ENCODE data around the gene MYOM1.
A peak's percentile ranks its signal among the peaks of the same experiment; 100 is the strongest.

Gene MYOM1

GRCh38 chr18:3147935-3148554 is 71.7 kb downstream of the MYOM1 start:
- no peak for DNase-seq

DNA sequence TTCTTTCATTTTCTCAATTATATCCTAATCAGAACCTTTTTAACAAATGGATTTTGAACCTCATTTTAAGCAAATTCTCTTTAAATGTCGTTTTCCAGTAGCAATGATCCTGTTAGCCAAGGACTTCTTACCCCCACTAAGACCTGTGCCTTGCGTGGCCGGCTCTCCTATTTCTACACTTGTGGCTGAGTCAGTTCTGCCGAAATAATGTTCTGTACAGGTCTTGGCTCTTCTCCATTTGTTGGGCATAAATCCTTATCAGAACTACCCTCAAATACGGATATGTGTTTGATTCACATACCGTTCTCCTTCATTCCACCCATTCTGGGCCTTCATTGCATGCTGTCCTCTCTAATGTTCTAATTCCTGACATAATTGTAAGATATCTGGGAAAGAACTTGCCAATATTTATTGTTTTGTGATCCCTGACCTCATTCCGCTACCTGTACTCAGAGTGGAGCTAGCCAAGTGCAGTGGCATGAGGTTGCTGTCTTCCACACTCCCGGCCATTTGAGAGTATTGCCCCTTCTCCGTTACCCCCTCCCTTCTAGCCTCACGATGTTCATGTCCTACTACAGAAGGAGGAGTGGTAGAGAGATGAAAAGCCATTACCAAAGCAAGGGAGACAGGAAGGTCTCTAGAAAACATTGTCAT is 78.7 kb downstream of the MYOM1 start:
- no peak for DNase-seq

DNA sequence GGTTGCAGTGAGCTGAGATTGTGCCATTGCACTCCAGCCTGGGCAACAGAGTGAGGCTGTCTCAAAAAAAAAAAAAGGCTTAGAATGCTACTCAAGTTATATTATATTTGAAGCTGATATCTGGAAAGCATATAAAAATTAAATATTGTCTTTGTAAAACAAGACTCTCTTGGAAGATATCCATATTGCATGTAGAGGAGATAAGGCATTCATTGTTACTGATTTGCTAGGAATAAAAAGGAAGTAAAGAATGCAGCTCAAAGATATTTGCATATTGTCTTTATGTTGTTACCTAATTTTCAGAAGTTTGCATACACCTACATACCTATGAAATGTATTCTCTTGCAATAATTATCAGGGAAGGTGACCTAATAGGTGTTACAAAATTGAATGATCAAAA is 79.4 kb downstream of the MYOM1 start:
- no peak for DNase-seq

DNA sequence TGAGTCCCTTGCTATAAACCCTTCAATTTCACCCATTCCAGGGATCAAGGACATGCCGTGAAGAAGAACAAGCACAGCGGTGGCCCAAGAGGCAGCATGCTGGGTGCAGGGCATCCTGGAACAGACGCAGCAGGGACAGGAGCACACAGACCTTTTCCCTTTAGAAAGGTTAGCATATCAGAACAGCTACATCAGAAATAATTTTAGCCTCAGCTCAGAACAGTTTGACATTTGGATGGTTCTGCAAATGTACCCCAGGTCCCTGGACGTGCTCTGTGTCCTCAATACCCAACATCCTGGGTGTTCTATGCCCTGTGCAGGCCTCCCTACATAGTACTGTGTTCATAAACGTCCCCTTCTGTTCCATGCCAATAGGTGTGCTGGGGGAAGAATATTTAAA is 80.4 kb downstream of the MYOM1 start:
- no peak for DNase-seq

DNA sequence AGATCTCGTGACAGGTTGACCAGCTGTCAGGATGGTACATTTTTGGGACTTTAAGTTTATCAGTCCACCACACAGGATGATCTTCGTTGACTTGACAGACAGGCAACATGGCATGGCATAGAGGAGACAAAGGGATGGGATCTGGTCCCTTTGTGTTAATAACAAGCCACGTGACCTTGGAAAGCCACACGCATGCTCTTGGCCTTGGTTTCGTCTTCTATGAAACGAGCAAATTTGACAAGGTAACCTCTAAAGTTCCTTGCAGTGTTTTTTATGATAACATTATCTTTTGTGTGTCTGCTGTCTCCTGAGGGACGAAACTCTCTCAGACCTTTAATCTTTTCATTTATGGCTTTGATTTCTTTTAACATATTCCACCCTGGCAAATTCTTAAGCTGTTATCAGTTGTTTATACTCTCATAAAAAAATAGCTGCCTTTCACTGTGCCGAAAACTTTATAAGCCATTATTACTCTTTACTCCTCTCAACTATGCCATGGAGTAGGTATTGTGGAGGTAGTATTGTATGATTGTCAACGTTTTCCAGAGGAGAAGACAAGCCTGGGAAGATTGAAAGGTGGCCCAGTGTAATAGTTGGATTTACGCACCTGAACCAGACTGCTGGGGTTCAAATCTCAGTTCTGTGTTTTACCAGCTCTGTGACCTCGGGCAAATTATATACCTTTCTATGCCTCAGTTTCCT is 81.3 kb downstream of the MYOM1 start:
- no peak for DNase-seq

- DNase-seq, result no peak
Measured at GRCh38 chr18:3135536-3135935, 84.2 kb downstream of the MYOM1 start.

GRCh38 chr18:3132700-3133099 is 87.1 kb downstream of the MYOM1 start:
- DNase-seq, result no peak

DNA sequence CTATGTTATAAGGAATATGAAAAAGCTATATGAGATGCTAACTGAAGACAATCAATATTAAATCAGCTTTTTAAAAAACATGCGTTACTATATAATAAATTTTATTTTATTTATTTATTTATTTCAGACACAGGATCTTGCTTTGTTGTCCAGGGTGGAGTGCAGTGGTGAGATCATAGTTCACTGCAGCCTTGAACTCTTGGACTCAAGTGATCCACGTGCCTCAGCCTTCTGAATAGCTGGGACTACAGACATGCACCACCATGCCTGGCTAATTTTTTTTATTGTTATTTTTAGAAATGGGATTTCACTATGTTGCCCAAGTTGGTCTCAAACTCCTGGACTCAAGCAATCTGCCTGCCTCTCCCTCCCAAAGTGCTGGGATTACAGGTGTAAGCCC is 89.4 kb downstream of the MYOM1 start:
- no peak for DNase-seq

GRCh38 chr18:3129053-3129864 is 90.5 kb downstream of the MYOM1 start:
- peak; percentile 64 for DNase-seq

- no peak for DNase-seq
Measured at GRCh38 chr18:3126457-3127097, 93.2 kb downstream of the MYOM1 start.

- DNase-seq, result no peak
Measured at GRCh38 chr18:3124822-3125221, 94.9 kb downstream of the MYOM1 start.

GRCh38 chr18:3122851-3123250 is 96.9 kb downstream of the MYOM1 start:
- no peak for DNase-seq

- DNase-seq, result no peak
Measured at GRCh38 chr18:3121259-3121658, 98.5 kb downstream of the MYOM1 start.

GRCh38 chr18:3120356-3120755 is 99.4 kb downstream of the MYOM1 start:
- no peak for DNase-seq

- DNase-seq, result no peak
Measured at GRCh38 chr18:3119401-3120341, 100.1 kb downstream of the MYOM1 start.

DNA sequence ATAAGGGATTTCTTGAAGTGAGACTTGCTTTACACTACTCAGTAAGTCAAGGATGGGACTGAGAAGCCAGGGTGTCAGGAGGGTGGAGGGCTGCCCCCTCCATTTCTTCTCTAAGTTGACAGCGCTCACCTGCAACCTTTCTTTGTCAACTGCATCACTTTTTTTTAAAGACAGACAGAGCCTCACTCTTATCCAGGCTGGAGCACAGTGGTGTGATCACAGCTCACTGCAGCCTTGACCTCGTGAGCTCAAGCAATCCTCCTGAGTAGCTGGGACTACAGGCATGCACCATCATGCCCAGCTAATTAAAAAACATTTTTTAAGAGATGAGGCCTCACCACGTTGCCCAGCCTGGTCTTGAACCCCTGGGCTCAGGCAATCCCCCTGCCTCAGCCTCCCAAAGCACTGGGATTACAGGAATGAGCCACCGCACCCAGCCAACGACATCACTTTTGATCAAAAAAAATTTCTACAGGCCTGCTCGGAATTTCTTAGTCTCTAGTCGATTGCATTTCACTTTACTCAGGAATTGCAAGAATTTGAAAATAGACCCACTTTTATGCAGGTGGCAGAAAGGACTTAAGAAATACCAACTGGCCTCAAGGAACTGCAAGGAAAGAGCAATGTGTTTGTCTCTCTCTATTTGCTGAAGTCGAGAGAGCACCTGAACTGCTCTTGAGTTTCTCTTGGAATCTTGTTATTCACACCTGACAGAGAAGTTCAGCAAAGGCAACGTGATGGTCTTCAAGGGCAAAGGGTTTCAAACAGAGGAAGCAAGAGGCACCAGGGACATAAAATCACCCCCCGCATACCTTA is 101.4 kb downstream of the MYOM1 start:
- DNase-seq, result no peak

DNA sequence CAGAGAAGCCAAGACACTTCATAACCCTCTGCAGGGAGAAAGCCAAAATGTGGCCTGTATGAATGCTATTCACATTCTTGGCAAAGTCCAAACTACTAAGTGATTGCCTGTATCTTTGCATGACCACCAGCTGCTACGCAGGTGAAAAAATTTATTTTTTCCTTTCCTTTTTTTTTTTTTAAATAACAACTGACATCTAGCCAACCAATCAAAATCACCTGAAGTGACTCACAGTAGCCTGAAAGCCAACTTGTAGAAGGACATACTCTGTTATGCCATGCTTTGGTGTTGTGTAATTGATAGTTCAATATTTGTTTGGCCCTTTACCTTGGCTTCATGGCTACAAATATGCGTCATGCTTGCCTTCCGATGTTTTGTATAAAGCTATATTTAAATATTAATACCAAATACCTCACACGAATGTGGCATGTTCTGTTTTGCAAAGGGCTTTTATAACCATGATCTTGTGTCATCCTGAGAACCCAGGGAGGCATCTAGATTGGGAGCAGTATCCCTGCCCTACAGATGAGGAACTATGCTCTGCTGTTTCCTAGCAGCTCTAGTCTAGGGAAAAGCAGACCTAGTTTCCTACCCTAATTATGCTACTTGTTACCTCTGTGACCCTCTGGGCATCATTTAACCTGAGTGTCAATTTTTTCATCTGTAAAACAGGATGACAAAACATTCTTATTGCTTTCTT is 102.1 kb downstream of the MYOM1 start:
- DNase-seq, result no peak

- no peak for DNase-seq
Measured at GRCh38 chr18:3115447-3116030, 104.2 kb downstream of the MYOM1 start.

- no peak for DNase-seq
Measured at GRCh38 chr18:3114451-3114850, 105.3 kb downstream of the MYOM1 start.

DNA sequence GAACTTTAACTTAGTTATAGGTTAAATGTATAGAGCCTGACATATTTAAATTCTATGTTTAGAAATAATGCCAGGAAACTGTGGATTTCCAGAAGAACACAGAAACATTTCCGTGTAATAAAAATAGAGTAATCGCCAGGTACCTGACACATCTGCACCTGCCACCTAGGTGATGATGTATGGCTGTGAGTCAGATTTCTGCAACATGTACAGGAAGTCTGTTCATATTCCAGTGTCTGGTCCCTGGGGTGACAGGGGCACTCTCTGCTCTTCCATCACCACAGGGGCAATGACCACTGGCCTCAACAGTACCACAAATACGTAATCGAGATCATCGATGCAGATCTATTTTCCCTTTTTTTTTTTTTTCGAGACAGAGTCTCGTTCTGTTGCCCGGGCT is 105.7 kb downstream of the MYOM1 start:
- no peak for DNase-seq
